HFFc6 (cell line): ENCODE measurements around the gene CAMK2G. TPM values are rescaled to one million over a fixed set of nuclear protein-coding genes. Genes with fewer than 3 reads are reported as not detected.

Experiments
- DNase-seq: peaks from one replicate; pipeline ENCODE4 v3.0.0-alpha.2; 2018
- H3K27ac Mint-ChIP-seq: 2 replicates; pipeline ENCODE4 v1.8.0; 2020; ENCODE audit warnings: mild to moderate bottlenecking, mixed read lengths
- H3K27me3 Mint-ChIP-seq: 2 replicates; pipeline ENCODE4 v1.8.0; 2021; ENCODE audit warnings: mild to moderate bottlenecking, moderate library complexity, mixed read lengths; ENCODE audit not compliant: insufficient read depth
- H3K36me3 Mint-ChIP-seq: 2 replicates; pipeline ENCODE4 v1.8.0; 2021; ENCODE audit warnings: low read depth, mixed read lengths
- H3K4me1 Mint-ChIP-seq: 2 replicates; pipeline ENCODE4 v1.8.0; 2020; ENCODE audit warnings: low read depth, mixed read lengths
- H3K4me3 Mint-ChIP-seq: 2 replicates; pipeline ENCODE4 v1.8.0; 2020; ENCODE audit warnings: mild to moderate bottlenecking, moderate library complexity, mixed read lengths
- H3K9me3 Mint-ChIP-seq: 2 replicates; pipeline ENCODE4 v1.8.0; 2020; ENCODE audit warnings: mild to moderate bottlenecking, mixed read lengths
- total RNA-seq, 6 experiments: library from RNA; stranded (reverse); fragmentation: NEBNext Ultra II Directional; extraction: Animal tissue kit (Norgen Biotek cat#: 25700); gene quantifications; 2 replicates in 1 of 6; 3 replicates in 5 of 6; pipeline ENCODE4 v1.2.3, GENCODE V29; 2021
- TF ChIP-seq, protein P1 (sequence below): fragments of 200-600 bp; sonication (generic); IDR thresholded peaks from 2 replicates; pipeline ENCODE4 v1.5.0; 2021; ENCODE audit warnings: antibody characterized with exemption, mild to moderate bottlenecking

Gene CAMK2G
- total RNA-seq, 6 experiments from 2014 or later, result 24.6 to 33.1 (median 28.1) TPM

DNA sequence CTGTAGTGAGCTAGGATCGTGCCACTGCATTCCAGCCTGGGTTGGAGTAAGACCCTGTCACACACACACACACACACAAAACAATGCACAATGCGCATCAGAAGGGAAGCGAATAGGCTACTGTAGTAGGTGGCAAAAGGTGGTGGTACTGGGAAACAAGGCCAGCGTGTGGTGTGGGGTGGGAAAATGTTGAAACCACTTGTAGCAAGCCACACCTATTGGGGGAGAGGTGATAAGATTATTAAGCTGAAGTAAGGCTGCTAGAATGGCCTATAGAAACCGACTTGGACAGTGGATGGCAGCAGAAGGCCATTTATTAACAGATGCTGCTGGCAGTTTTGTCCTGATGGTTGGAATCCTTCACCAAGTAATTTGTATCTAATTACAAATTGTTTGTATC lies 99.7 kb downstream of the CAMK2G start:
- Mint-ChIP-seq H3K27me3 (peaks cover 2% of the 10 kb centered on the region), H3K4me3 (peak overlapping the region; percentile 96), H3K4me1 (peaks cover 46% of the 10 kb centered on the region), H3K27ac (peak overlapping the region; percentile 8; the same call in 1 of the 2 replicates), H3K9me3 (no peaks in the 10 kb centered on the region), H3K36me3 (peaks cover 35% of the 10 kb centered on the region)
- TF ChIP-seq, protein P1, sequence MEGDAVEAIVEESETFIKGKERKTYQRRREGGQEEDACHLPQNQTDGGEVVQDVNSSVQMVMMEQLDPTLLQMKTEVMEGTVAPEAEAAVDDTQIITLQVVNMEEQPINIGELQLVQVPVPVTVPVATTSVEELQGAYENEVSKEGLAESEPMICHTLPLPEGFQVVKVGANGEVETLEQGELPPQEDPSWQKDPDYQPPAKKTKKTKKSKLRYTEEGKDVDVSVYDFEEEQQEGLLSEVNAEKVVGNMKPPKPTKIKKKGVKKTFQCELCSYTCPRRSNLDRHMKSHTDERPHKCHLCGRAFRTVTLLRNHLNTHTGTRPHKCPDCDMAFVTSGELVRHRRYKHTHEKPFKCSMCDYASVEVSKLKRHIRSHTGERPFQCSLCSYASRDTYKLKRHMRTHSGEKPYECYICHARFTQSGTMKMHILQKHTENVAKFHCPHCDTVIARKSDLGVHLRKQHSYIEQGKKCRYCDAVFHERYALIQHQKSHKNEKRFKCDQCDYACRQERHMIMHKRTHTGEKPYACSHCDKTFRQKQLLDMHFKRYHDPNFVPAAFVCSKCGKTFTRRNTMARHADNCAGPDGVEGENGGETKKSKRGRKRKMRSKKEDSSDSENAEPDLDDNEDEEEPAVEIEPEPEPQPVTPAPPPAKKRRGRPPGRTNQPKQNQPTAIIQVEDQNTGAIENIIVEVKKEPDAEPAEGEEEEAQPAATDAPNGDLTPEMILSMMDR, result peak; percentile 26; the same call in 1 of the 2 replicates
- no peak for DNase-seq

DNA sequence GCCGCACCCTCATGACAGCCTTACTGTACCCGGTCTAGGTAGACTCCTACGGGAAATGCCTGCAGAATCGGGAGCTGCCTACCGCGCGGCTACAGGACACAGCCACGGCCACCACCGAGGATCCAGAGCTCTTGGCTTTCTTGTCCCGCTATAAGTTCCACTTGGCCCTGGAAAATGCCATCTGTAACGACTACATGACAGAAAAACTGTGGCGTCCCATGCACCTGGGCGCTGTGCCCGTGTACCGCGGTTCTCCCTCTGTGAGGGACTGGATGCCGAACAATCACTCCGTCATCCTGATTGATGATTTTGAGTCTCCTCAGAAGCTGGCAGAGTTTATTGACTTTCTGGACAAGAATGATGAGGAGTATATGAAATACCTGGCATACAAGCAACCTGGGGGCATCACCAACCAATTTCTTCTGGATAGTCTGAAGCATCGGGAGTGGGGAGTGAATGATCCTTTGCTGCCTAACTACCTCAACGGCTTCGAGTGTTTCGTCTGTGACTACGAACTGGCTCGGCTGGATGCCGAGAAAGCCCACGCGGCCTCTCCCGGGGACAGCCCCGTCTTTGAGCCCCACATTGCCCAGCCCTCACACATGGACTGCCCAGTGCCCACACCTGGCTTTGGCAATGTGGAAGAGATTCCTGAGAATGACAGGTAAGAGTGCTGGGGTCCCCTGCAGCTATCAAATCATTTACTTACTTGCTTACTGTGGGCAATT lies 101.0 kb downstream of the CAMK2G start:
- Mint-ChIP-seq H3K9me3 (no peaks in the 10 kb centered on the region), H3K27me3 (peaks cover 2% of the 10 kb centered on the region), H3K4me3 (peak overlapping the region; percentile 96), H3K36me3 (peaks cover 46% of the 10 kb centered on the region), H3K4me1 (peaks cover 45% of the 10 kb centered on the region), H3K27ac (peak overlapping the region; percentile 90)
- no peak for DNase-seq
- TF ChIP-seq, protein P1, result no peak

DNA sequence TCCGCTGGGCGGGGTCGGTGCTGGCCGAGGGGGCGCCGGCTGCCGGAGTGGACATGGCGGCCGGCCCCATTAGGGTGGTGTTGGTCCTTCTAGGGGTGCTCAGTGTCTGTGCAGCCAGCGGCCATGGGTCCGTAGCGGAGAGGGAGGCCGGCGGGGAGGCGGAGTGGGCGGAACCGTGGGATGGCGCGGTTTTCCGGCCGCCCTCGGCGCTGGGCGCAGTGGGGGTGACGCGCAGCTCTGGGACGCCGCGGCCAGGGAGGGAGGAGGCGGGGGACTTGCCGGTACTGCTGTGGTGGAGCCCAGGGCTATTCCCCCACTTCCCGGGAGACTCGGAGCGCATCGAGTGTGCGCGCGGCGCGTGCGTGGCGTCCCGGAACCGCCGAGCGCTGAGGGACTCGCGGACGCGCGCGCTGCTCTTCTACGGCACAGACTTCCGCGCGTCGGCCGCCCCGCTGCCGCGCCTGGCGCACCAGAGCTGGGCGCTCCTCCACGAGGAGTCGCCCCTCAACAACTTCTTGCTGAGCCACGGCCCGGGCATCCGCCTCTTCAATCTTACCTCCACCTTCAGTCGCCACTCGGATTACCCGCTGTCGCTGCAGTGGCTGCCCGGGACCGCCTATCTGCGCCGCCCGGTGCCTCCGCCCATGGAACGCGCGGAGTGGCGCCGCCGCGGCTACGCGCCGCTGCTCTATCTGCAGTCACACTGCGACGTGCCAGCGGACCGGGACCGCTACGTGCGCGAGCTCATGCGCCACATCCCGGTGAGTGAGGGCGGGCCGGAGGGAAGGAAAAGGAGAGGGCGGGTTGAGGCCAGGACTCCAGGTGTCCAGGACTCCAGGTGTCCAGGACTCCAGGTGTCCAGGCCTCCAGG lies 101.8 kb downstream of the CAMK2G start:
- Mint-ChIP-seq H3K4me1 (peaks cover 45% of the 10 kb centered on the region), H3K36me3 (peaks cover 46% of the 10 kb centered on the region), H3K4me3 (peak overlapping the region; percentile 96), H3K27ac (peak overlapping the region; percentile 90), H3K27me3 (peaks cover 2% of the 10 kb centered on the region), H3K9me3 (no peaks in the 10 kb centered on the region)
- TF ChIP-seq, protein P1, result peak; percentile 32; the same call in 1 of the 2 replicates
- DNase-seq, result peak; percentile 81

- peaks cover 49% of the 10 kb centered on the region for H3K36me3 Mint-ChIP-seq
- peaks cover 45% of the 10 kb centered on the region for H3K4me1 Mint-ChIP-seq
- peaks cover 2% of the 10 kb centered on the region for H3K27me3 Mint-ChIP-seq
Measured at GRCh38 chr10:73771722-73772280, 102.6 kb downstream of the CAMK2G start.

GRCh38 chr10:73769396-73769795 lies 105.0 kb downstream of the CAMK2G start:
- Mint-ChIP-seq H3K4me3 (no peak overlapping the region), H3K27me3 (peaks cover 3% of the 10 kb centered on the region; the same call in 1 of the 2 replicates), H3K36me3 (peaks cover 67% of the 10 kb centered on the region), H3K4me1 (peaks cover 29% of the 10 kb centered on the region), H3K27ac (peak overlapping the region; percentile 36; the same call in 1 of the 2 replicates), H3K9me3 (no peaks in the 10 kb centered on the region)
- TF ChIP-seq, protein P1, result no peak
- DNase-seq, result no peak

More at GRCh38 chr10:73771722-73772280, 102.6 kb downstream of the CAMK2G start:
- Mint-ChIP-seq H3K4me3 (peak overlapping the region; percentile 96), H3K27ac (peak overlapping the region; percentile 90), H3K9me3 (no peaks in the 10 kb centered on the region)
- DNase-seq, result no peak
- TF ChIP-seq, protein P1, result no peak
